Gastroesophageal sphincter (tissue), 4 donors: Measurements from ENCODE around the gene PTPN5. TPM values are rescaled to one million over a fixed set of nuclear protein-coding genes. Genes with fewer than 3 reads are reported as not detected.
"Not testable (repeated sequence)": the region's sequence is repeated elsewhere in the genome, so short reads cannot be mapped to it uniquely, and the experiment has no call there.

ENCODE experiments used
- ATAC-seq: fragments of 150-250 bp; one replicate; pipeline ENCODE4 v1.9.1; 2016; ENCODE audit warnings: mild to moderate bottlenecking, moderate library complexity
- H3K27ac ChIP-seq, 4 donors: fragments of 200-600 bp; sonication (generic) in 3 of 4; 1 replicate in 3 of 4; 2 replicates in 1 of 4; pipeline ENCODE4 v1.5.1; 2016 to 2019
- H3K27me3 ChIP-seq: fragments of 200-600 bp; sonication (generic); one replicate; pipeline ENCODE4 v1.5.1; 2019
- H3K36me3 ChIP-seq, 2 donors: fragments of 200-600 bp; sonication (generic); one replicate each; pipeline ENCODE4 v1.5.1; 2019; ENCODE audit warnings: control low read depth in 1 of 2
- H3K4me1 ChIP-seq, 3 donors: fragments of 200-600 bp; sonication (generic); 1 replicate in 2 of 3; 2 replicates in 1 of 3; pipeline ENCODE4 v1.5.1; 2016 to 2019; ENCODE audit warnings: control low read depth in 2 of 3
- H3K4me3 ChIP-seq, 2 donors: fragments of 200-600 bp; sonication (generic); one replicate each; pipeline ENCODE4 v1.5.1; 2019; ENCODE audit warnings: mild to moderate bottlenecking in 1 of 2, moderate library complexity in 1 of 2
- H3K9me3 ChIP-seq, 3 donors: fragments of 200-600 bp; sonication (generic); one replicate each; pipeline ENCODE4 v1.5.1; 2017 to 2019; ENCODE audit warnings: control low read depth in 2 of 3
- EP300 ChIP-seq: sonication (generic); formaldehyde crosslinking; IDR thresholded peaks from one replicate; pipeline ENCODE4 v1.6.1; 2017; ENCODE audit warnings: antibody characterized with exemption, mild to moderate bottlenecking
- POLR2A ChIP-seq, 2 donors: fragments of 450-650 bp; IDR thresholded peaks; one replicate each; pipeline ENCODE4 v1.6.1; 2017; ENCODE audit warnings: antibody characterized with exemption in 2 of 2, mild to moderate bottlenecking in 2 of 2, moderate library complexity in 1 of 2
- POLR2AphosphoS5 ChIP-seq: sonication (generic); formaldehyde crosslinking; IDR thresholded peaks from one replicate; pipeline ENCODE4 v1.6.1; 2017; ENCODE audit warnings: antibody characterized with exemption
- WGBS, 2 donors: methylation state at CpG; one replicate each; pipeline ENCODE4 v1.1.5; 2018; ENCODE audit warnings: low coverage in 1 of 2; 5-methylcytosine and 5-hydroxymethylcytosine counted together
- total RNA-seq, 4 donors: library from RNA; depleted of rRNA; stranded (reverse); fragments of >200 nt; gene quantifications; one replicate each; pipeline ENCODE4 v1.1.0, GENCODE V29; 2016
- TF ChIP-seq, protein P1 (sequence below), 4 experiments: fragments of 200-600 bp in 2 of 4; fragments of 450-650 bp in 2 of 4; sonication (generic) in 1 of 4; IDR thresholded peaks; one replicate each; pipeline ENCODE4 v1.5.1; 2017 to 2019; ENCODE audit warnings: antibody characterized with exemption in 4 of 4, mild to moderate bottlenecking in 2 of 4, moderate library complexity in 2 of 4

The PTPN5 gene
- total RNA-seq, result 1 to 10 TPM; 1.3 to 4.4 (median 3.8) TPM

GRCh38 chr11:18791207-18791968 lies at the start of gene PTPN5:
PTPN5 (minus strand) TSS chr11:18791798; CDS start chr11:18771958, 19,840 bp downstream.
- H3K4me3 ChIP-seq, result peak within 1 kb of the TSS; percentile 1 to 47
- ATAC-seq, result peak; percentile 28

DNA sequence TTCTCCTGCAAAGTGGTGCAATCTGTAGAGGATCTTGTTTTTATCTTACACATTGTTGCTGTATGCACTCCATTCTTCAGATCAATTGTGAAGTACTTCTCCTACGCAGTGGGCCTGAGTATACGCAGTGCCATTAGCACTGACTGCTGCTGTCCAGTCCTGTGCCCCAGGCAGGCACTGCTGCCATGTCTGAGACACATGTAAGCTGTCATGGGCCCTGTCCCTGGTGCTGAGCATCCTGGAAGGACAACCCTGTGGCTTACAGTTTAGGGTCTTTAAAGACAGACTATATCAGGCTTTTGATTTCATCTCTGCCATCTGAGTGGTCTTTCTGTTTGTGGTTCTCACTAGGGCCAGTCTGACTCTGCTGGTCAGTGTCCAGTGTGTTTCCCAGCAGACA lies 44.8 kb upstream of the PTPN5 start:
- Histone ChIP-seq H3K9me3 (peaks cover 0 to 32% (median 0%) of the 10 kb centered on the region in 3 donors), H3K27me3 (peaks cover 13% of the 10 kb centered on the region), H3K4me1 (no peaks in the 10 kb centered on the region), H3K36me3 (no peaks in the 10 kb centered on the region), H3K27ac (no peak overlapping the region), H3K4me3 (no peak overlapping the region)
- ATAC-seq, result no peak
- 55 to 71% methylated on average over 2 of the region's 2 CpGs for WGBS, 2 donors
- no peak for TF ChIP-seq POLR2AphosphoS5
- no peak for TF ChIP-seq EP300
- no peak for TF ChIP-seq POLR2A (IDR thresholded peaks at IDR 0.05)
- TF ChIP-seq, protein P1, sequence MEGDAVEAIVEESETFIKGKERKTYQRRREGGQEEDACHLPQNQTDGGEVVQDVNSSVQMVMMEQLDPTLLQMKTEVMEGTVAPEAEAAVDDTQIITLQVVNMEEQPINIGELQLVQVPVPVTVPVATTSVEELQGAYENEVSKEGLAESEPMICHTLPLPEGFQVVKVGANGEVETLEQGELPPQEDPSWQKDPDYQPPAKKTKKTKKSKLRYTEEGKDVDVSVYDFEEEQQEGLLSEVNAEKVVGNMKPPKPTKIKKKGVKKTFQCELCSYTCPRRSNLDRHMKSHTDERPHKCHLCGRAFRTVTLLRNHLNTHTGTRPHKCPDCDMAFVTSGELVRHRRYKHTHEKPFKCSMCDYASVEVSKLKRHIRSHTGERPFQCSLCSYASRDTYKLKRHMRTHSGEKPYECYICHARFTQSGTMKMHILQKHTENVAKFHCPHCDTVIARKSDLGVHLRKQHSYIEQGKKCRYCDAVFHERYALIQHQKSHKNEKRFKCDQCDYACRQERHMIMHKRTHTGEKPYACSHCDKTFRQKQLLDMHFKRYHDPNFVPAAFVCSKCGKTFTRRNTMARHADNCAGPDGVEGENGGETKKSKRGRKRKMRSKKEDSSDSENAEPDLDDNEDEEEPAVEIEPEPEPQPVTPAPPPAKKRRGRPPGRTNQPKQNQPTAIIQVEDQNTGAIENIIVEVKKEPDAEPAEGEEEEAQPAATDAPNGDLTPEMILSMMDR (IDR thresholded peaks at IDR 0.05), result no peak

More at GRCh38 chr11:18791207-18791968, at the start of gene PTPN5:
- WGBS, 2 donors, result 4% methylated on average over 5 of the region's 94 CpGs; no CpG with 5 or more reads in 1 of the 2 donors
- Histone ChIP-seq H3K27me3 (peaks cover 59% of the 10 kb centered on the region), H3K9me3 (no peaks in the 10 kb centered on the region), H3K36me3 (no peaks in the 10 kb centered on the region), H3K27ac (peak within 1 kb of the TSS in 1 of 4 donors; percentile 5), H3K4me1 (peaks cover 0 to 15% (median 8%) of the 10 kb centered on the region in 3 donors)
- TF ChIP-seq, protein P1 (IDR thresholded peaks at IDR 0.05), result no peak
- TF ChIP-seq EP300 (no peak), POLR2AphosphoS5 (no peak), POLR2A (IDR thresholded peaks at IDR 0.05) (no peak)

- TF ChIP-seq EP300 (no peak), POLR2A (IDR thresholded peaks at IDR 0.05) (no peak)
- TF ChIP-seq, protein P1 (IDR thresholded peaks at IDR 0.05), result no peak
- no peak overlapping the region for H3K4me3 ChIP-seq
- no peak overlapping the region for H3K27ac ChIP-seq
- H3K27me3 ChIP-seq, result peaks cover 13% of the 10 kb centered on the region
- no peaks in the 10 kb centered on the region for H3K4me1 ChIP-seq
- no peak for ATAC-seq
- WGBS, 2 donors, result 48 to 70% methylated on average over 3 to 5 of the region's 5 CpGs
- H3K36me3 ChIP-seq, result no peaks in the 10 kb centered on the region
- peaks cover 0 to 24% (median 0%) of the 10 kb centered on the region in 3 donors for H3K9me3 ChIP-seq
These were observed 43.3 kb upstream of the PTPN5 start for GRCh38 chr11:18834754-18835466.

DNA sequence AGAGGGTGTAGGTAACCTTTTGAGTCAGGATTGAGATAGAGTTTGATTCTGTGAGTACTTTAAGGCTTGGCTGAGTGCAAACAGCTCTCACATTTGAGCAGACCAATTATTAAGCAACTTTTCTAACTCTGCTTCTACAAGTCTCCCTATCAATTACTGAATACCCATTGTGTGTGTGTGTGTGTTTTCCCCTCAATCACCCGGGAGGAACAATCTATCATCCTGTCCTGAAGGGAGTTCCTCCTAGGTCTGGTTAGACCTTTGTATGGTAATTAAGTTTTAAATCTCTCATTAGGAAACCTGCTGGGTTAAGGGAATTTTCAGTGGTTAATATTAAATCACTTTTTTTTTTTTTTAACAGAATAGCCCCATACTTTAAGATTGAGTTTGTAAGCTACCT lies 28.6 kb upstream of the PTPN5 start:
- peaks cover 0 to 13% (median 0%) of the 10 kb centered on the region in 3 donors for H3K9me3 ChIP-seq
- H3K36me3 ChIP-seq, H3K4me1 ChIP-seq, H3K27me3 ChIP-seq, H3K4me3 ChIP-seq, H3K27ac ChIP-seq, ATAC-seq: not testable (repeated sequence)
- 10 to 22% methylated on average over 1 of the region's 1 CpG for WGBS, 2 donors

GRCh38 chr11:18804199-18804999 lies 12.8 kb upstream of the PTPN5 start:
- Histone ChIP-seq H3K9me3 (no peaks in the 10 kb centered on the region), H3K4me3 (no peak overlapping the region), H3K36me3 (no peaks in the 10 kb centered on the region), H3K4me1 (no peaks in the 10 kb centered on the region), H3K27ac (no peak overlapping the region), H3K27me3 (peaks cover 17% of the 10 kb centered on the region)
- TF ChIP-seq EP300 (no peak), POLR2AphosphoS5 (no peak), POLR2A (IDR thresholded peaks at IDR 0.05) (no peak)
- TF ChIP-seq, protein P1 (IDR thresholded peaks at IDR 0.05), result no peak
- ATAC-seq, result no peak
- WGBS, 2 donors, result 38 to 40% methylated on average over 3 to 4 of the region's 4 CpGs
